HepG2 (cell line): ENCODE results near the gene SLBP. TPM values are rescaled to one million over a fixed set of nuclear protein-coding genes. Genes with fewer than 3 reads are reported as not detected.

Source experiments
- AKAP8 ChIP-seq: sonication (generic); formaldehyde crosslinking; IDR thresholded peaks from 2 replicates; pipeline ENCODE4 v1.5.1; 2020; ENCODE audit warnings: mild to moderate bottlenecking, missing genetic modification reagents
- CBFB ChIP-seq: sonication (generic); formaldehyde crosslinking; IDR thresholded peaks from 2 replicates; pipeline ENCODE4 v1.4.0; 2020; ENCODE audit warnings: missing genetic modification reagents
- GZF1 ChIP-seq: sonication (generic); formaldehyde crosslinking; IDR thresholded peaks from 2 replicates; pipeline ENCODE4 v1.5.1; 2020; ENCODE audit warnings: mild to moderate bottlenecking, missing genetic modification reagents
- HOXA3 ChIP-seq: sonication (generic); formaldehyde crosslinking; IDR thresholded peaks from 2 replicates; pipeline ENCODE4 v1.5.0; 2020; ENCODE audit warnings: missing genetic modification reagents
- MED13 ChIP-seq: sonication (generic); formaldehyde crosslinking; IDR thresholded peaks from 2 replicates; pipeline ENCODE4 v1.5.0; 2020; ENCODE audit warnings: missing genetic modification reagents
- NFKB2 ChIP-seq: sonication (generic); formaldehyde crosslinking; IDR thresholded peaks from 2 replicates; pipeline ENCODE4 v1.4.0; 2020; ENCODE audit warnings: missing genetic modification reagents, borderline replicate concordance
- SP1 ChIP-seq, 2 experiments: fragments of 450-650 bp in 1 of 2; sonication (generic) in 1 of 2; formaldehyde crosslinking in 1 of 2; IDR thresholded peaks; 2 replicates each; pipeline versions ENCODE4 v1.4.0 to v1.6.1; 2016 to 2020; ENCODE audit warnings: missing genetic modification reagents in 1 of 2
- SSRP1 ChIP-seq: IDR thresholded peaks from 2 replicates; pipeline ENCODE4 v1.6.1; 2016; ENCODE audit warnings: control low read depth
- U2AF2 ChIP-seq: fragments of 200-400 bp; formaldehyde crosslinking; IDR thresholded peaks from 2 replicates; pipeline ENCODE4 v1.6.1; 2017; ENCODE audit warnings: low read depth, mild to moderate bottlenecking, low read length
- ZNF672 ChIP-seq: sonication (generic); formaldehyde crosslinking; IDR thresholded peaks from 2 replicates; pipeline ENCODE4 v1.8.1; 2022; ENCODE audit warnings: missing genetic modification reagents
- ZNF674 ChIP-seq: sonication (generic); formaldehyde crosslinking; IDR thresholded peaks from 2 replicates; pipeline ENCODE4 v1.5.0; 2020; ENCODE audit warnings: low read depth, mild to moderate bottlenecking, missing genetic modification reagents
- ZNF713 ChIP-seq: sonication (generic); formaldehyde crosslinking; IDR thresholded peaks from 2 replicates; pipeline ENCODE4 v1.4.0; 2020; ENCODE audit warnings: mild to moderate bottlenecking, missing genetic modification reagents
- polyA plus RNA-seq, 8 experiments: library from polyadenylated mRNA; depleted of rRNA in 3 of 8; stranded (reverse) in 7 of 8; unstranded in 1 of 8; fragments of >200 nt; fragmentation: Illumina TruSeq in 4 of 8; extraction: Trizol in 4 of 8; gene quantifications; 2 replicates each; pipeline versions ENCODE4 v1.2.1 to v1.2.3, GENCODE V29; 2011 to 2016; ENCODE audit warnings: low read depth in 4 of 8, missing spikeins in 1 of 8, mixed read lengths in 1 of 8; ENCODE audit not compliant: insufficient read depth in 1 of 8
- total RNA-seq, 5 experiments: library from RNA; depleted of rRNA; stranded (reverse); fragments of >200 nt; fragmentation: Illumina TruSeq; extraction: Trizol; gene quantifications; 2 replicates each; pipeline ENCODE4 v1.2.3, GENCODE V29; 2016; ENCODE audit warnings: low read depth in 1 of 5
- TF ChIP-seq, protein P1 (sequence below): sonication (generic); formaldehyde crosslinking; IDR thresholded peaks from 2 replicates; pipeline ENCODE4 v1.5.1; 2020; ENCODE audit warnings: mild to moderate bottlenecking, missing genetic modification reagents, moderate library complexity
- TF ChIP-seq, protein P2 (sequence below): sonication (generic); formaldehyde crosslinking; IDR thresholded peaks from 2 replicates; pipeline ENCODE4 v1.4.0; 2020; ENCODE audit warnings: missing genetic modification reagents
- TF ChIP-seq, protein P3 (sequence below): sonication (generic); formaldehyde crosslinking; IDR thresholded peaks from 2 replicates; pipeline ENCODE4 v1.4.0; 2020; ENCODE audit warnings: mild to moderate bottlenecking, missing genetic modification reagents, borderline replicate concordance
- TF ChIP-seq, protein P4 (sequence below): sonication (generic); formaldehyde crosslinking; IDR thresholded peaks from 2 replicates; pipeline ENCODE4 v1.4.0; 2020; ENCODE audit warnings: missing genetic modification reagents
- TF ChIP-seq, protein P5 (sequence below): sonication (generic); formaldehyde crosslinking; IDR thresholded peaks from 2 replicates; pipeline ENCODE4 v1.4.0; 2020; ENCODE audit warnings: mild to moderate bottlenecking, missing genetic modification reagents

Gene SLBP
- total and polyA plus RNA-seq, 2 of the 13 experiments (the other 11 are each of a cell fraction or from before 2014, with no cell fraction given): 43.9 to 104 TPM

DNA sequence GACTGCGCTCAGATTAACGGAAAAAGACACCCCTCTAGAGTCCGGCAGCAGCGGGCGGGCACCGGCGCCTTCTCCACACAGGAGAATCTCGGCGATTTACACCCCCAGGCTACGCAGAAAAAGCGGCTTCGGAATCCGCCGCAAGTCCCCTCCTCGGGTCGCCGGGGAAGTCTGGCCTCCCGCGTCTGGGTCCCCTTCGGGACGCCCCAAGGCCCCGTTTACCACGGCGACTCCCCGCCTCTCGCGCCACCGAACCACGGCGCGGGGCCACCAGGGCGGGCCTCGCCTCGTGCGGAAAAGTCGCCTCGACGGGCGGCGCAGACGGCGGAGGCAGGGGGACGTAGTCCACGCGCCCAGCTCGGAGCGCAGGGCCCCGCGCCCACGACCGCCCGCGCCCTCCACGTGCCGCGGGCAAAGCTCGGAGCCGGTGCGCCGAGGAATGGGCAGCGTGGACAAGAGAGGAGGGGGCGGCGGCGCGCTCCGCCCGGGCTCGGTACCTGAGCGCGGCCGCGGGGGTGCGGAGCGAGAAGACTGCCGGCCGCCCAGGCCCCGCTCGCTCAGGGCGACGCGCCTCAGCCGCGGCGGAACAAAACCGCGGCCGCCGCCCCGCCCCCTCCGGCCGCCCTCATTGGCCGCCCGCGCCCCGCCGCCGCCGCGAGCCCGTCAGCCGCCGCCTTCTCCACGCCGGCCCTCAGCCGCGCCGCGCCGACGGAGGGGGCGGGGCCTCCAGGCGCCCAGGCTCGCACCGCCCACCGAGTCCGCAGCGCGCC lies 28.2 kb downstream of the SLBP start, which contains the start of gene FAM53A (continued):
- TF ChIP-seq, protein P1, sequence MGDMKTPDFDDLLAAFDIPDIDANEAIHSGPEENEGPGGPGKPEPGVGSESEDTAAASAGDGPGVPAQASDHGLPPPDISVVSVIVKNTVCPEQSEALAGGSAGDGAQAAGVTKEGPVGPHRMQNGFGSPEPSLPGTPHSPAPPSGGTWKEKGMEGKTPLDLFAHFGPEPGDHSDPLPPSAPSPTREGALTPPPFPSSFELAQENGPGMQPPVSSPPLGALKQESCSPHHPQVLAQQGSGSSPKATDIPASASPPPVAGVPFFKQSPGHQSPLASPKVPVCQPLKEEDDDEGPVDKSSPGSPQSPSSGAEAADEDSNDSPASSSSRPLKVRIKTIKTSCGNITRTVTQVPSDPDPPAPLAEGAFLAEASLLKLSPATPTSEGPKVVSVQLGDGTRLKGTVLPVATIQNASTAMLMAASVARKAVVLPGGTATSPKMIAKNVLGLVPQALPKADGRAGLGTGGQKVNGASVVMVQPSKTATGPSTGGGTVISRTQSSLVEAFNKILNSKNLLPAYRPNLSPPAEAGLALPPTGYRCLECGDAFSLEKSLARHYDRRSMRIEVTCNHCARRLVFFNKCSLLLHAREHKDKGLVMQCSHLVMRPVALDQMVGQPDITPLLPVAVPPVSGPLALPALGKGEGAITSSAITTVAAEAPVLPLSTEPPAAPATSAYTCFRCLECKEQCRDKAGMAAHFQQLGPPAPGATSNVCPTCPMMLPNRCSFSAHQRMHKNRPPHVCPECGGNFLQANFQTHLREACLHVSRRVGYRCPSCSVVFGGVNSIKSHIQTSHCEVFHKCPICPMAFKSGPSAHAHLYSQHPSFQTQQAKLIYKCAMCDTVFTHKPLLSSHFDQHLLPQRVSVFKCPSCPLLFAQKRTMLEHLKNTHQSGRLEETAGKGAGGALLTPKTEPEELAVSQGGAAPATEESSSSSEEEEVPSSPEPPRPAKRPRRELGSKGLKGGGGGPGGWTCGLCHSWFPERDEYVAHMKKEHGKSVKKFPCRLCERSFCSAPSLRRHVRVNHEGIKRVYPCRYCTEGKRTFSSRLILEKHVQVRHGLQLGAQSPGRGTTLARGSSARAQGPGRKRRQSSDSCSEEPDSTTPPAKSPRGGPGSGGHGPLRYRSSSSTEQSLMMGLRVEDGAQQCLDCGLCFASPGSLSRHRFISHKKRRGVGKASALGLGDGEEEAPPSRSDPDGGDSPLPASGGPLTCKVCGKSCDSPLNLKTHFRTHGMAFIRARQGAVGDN (CRISPR knock-in tag): peak; percentile 84
- TF ChIP-seq NFKB2 (CRISPR knock-in tag) (no peak; the same call in 1 of the 2 replicates), CBFB (CRISPR knock-in tag) (no peak), HOXA3 (CRISPR knock-in tag) (peak; percentile 55), GZF1 (CRISPR knock-in tag) (no peak), SSRP1 (CRISPR knock-in tag) (no peak), MED13 (CRISPR knock-in tag) (no peak), SP1 (IDR thresholded peaks at IDR 0.05) (no peak), SP1 (CRISPR knock-in tag; IDR thresholded peaks at IDR 0.05) (no peak), ZNF672 (CRISPR knock-in tag) (no peak), ZNF713 (CRISPR knock-in tag) (no peak), U2AF2 (no peak), ZNF674 (CRISPR knock-in tag) (no peak), AKAP8 (no peak)
- TF ChIP-seq, protein P2, sequence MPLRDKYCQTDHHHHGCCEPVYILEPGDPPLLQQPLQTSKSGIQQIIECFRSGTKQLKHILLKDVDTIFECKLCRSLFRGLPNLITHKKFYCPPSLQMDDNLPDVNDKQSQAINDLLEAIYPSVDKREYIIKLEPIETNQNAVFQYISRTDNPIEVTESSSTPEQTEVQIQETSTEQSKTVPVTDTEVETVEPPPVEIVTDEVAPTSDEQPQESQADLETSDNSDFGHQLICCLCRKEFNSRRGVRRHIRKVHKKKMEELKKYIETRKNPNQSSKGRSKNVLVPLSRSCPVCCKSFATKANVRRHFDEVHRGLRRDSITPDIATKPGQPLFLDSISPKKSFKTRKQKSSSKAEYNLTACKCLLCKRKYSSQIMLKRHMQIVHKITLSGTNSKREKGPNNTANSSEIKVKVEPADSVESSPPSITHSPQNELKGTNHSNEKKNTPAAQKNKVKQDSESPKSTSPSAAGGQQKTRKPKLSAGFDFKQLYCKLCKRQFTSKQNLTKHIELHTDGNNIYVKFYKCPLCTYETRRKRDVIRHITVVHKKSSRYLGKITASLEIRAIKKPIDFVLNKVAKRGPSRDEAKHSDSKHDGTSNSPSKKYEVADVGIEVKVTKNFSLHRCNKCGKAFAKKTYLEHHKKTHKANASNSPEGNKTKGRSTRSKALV: no peak
- TF ChIP-seq, protein P3, sequence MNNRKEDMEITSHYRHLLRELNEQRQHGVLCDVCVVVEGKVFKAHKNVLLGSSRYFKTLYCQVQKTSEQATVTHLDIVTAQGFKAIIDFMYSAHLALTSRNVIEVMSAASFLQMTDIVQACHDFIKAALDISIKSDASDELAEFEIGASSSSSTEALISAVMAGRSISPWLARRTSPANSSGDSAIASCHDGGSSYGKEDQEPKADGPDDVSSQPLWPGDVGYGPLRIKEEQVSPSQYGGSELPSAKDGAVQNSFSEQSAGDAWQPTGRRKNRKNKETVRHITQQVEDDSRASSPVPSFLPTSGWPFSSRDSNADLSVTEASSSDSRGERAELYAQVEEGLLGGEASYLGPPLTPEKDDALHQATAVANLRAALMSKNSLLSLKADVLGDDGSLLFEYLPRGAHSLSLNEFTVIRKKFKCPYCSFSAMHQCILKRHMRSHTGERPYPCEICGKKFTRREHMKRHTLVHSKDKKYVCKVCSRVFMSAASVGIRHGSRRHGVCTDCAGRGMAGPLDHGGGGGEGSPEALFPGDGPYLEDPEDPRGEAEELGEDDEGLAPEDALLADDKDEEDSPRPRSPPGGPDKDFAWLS (CRISPR knock-in tag): no peak
- TF ChIP-seq, protein P4, sequence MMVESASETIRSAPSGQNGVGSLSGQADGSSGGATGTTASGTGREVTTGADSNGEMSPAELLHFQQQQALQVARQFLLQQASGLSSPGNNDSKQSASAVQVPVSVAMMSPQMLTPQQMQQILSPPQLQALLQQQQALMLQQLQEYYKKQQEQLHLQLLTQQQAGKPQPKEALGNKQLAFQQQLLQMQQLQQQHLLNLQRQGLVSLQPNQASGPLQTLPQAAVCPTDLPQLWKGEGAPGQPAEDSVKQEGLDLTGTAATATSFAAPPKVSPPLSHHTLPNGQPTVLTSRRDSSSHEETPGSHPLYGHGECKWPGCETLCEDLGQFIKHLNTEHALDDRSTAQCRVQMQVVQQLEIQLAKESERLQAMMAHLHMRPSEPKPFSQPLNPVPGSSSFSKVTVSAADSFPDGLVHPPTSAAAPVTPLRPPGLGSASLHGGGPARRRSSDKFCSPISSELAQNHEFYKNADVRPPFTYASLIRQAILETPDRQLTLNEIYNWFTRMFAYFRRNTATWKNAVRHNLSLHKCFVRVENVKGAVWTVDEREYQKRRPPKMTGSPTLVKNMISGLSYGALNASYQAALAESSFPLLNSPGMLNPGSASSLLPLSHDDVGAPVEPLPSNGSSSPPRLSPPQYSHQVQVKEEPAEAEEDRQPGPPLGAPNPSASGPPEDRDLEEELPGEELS: no peak
- TF ChIP-seq, protein P5, sequence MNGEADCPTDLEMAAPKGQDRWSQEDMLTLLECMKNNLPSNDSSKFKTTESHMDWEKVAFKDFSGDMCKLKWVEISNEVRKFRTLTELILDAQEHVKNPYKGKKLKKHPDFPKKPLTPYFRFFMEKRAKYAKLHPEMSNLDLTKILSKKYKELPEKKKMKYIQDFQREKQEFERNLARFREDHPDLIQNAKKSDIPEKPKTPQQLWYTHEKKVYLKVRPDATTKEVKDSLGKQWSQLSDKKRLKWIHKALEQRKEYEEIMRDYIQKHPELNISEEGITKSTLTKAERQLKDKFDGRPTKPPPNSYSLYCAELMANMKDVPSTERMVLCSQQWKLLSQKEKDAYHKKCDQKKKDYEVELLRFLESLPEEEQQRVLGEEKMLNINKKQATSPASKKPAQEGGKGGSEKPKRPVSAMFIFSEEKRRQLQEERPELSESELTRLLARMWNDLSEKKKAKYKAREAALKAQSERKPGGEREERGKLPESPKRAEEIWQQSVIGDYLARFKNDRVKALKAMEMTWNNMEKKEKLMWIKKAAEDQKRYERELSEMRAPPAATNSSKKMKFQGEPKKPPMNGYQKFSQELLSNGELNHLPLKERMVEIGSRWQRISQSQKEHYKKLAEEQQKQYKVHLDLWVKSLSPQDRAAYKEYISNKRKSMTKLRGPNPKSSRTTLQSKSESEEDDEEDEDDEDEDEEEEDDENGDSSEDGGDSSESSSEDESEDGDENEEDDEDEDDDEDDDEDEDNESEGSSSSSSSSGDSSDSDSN (CRISPR knock-in tag): peak; percentile 31; the same call in 1 of the 2 replicates
